PC-3 (cell line): ENCODE results near the gene MARCHF11. TPM values are rescaled to one million over a fixed set of nuclear protein-coding genes. Genes with fewer than 3 reads are reported as not detected.

Experiments used
- ATAC-seq: fragments of 200-7000 bp; cut with Tn5 transposase; 2 replicates; pipeline ENCODE4 v1.9.1; 2020; ENCODE audit warnings: mild to moderate bottlenecking, moderate library complexity
- BruUV-seq: library from RNA; stranded (reverse); fragments of 400-500 nt; replicated peaks from 2 replicates; lab custom pipeline; 2021; lab: Mats Ljungman, UMichigan
- CTCF ChIA-PET: fragments of 300-600 bp; sonication (Branson Sonifier 250); formaldehyde crosslinking; loops from one replicate; lab custom pipeline; 2022; ENCODE audit warnings: antibody characterized with exemption; lab: Charles Lee
- POLR2A ChIA-PET: fragments of 300-600 bp; sonication (Branson Sonifier 250); formaldehyde crosslinking; loops from one replicate; lab custom pipeline; 2022; ENCODE audit warnings: antibody characterized with exemption; ENCODE audit not compliant: unreplicated experiment; lab: Charles Lee
- DNase-seq: peaks from one replicate; pipeline ENCODE4 v3.0.0-alpha.2; 2015
- H2AFZ ChIP-seq: fragments of 300-600 bp; sonication (generic); 2 replicates; pipeline ENCODE4 v1.6.0; 2016; ENCODE audit warnings: antibody characterized with exemption, low read length
- H3F3A ChIP-seq: fragments of 300-600 bp; sonication (generic); one replicate; pipeline ENCODE4 v1.6.0; 2017; ENCODE audit warnings: antibody characterized with exemption, low read length, control low read depth, mild to moderate bottlenecking; ENCODE audit not compliant: unreplicated experiment
- H3K27ac ChIP-seq: fragments of 300-600 bp; sonication (generic); 2 replicates; pipeline ENCODE4 v1.5.1; 2016; ENCODE audit warnings: mild to moderate bottlenecking, low read length
- H3K27me3 ChIP-seq: fragments of 300-600 bp; sonication (generic); 2 replicates; pipeline ENCODE4 v1.6.1; 2016; ENCODE audit warnings: low read length, mixed read lengths
- H3K36me3 ChIP-seq: fragments of 300-600 bp; sonication (generic); 2 replicates; pipeline ENCODE4 v1.6.1; 2016; ENCODE audit warnings: low read depth, mixed run types, low read length, mixed read lengths
- H3K4me1 ChIP-seq: fragments of 300-600 bp; sonication (generic); 2 replicates; pipeline ENCODE4 v1.5.1; 2016; ENCODE audit warnings: low read length; ENCODE audit not compliant: insufficient read depth
- H3K4me2 ChIP-seq: fragments of 300-600 bp; sonication (generic); 2 replicates; pipeline ENCODE4 v1.6.0; 2016; ENCODE audit warnings: low read length
- H3K4me3 ChIP-seq: fragments of 300-600 bp; sonication (generic); 2 replicates; pipeline ENCODE4 v1.5.1; 2016; ENCODE audit warnings: mild to moderate bottlenecking, low read length, mixed read lengths
- H3K79me2 ChIP-seq: fragments of 300-600 bp; sonication (generic); 2 replicates; pipeline ENCODE4 v1.6.1; 2017; ENCODE audit warnings: low read length, mixed read lengths
- H3K9ac ChIP-seq: fragments of 300-600 bp; sonication (generic); 2 replicates; pipeline ENCODE4 v1.6.0; 2016; ENCODE audit warnings: mild to moderate bottlenecking, low read length
- H3K9me2 ChIP-seq: fragments of 300-600 bp; sonication (generic); replicated peaks from 2 replicates; pipeline ENCODE4 v1.6.1; 2016; ENCODE audit warnings: mixed run types, low read length, mixed read lengths
- H3K9me3 ChIP-seq: fragments of 300-600 bp; sonication (generic); 2 replicates; pipeline ENCODE4 v1.6.1; 2016; ENCODE audit warnings: low read length, mixed read lengths
- H4K20me1 ChIP-seq: fragments of 300-600 bp; sonication (generic); 2 replicates; pipeline ENCODE4 v1.6.1; 2016; ENCODE audit warnings: low read length, mixed read lengths
- EZH2 ChIP-seq: fragments of 300-600 bp; sonication (generic); IDR thresholded peaks from one replicate; pipeline ENCODE4 v1.6.1; 2017; ENCODE audit warnings: antibody characterized with exemption, mild to moderate bottlenecking, low read length; ENCODE audit not compliant: unreplicated experiment
- EZH2phosphoT487 ChIP-seq: fragments of 300-600 bp; sonication (generic); IDR thresholded peaks from 2 replicates; pipeline ENCODE4 v1.6.1; 2018; ENCODE audit warnings: mild to moderate bottlenecking, antibody characterized with exemption, low read length, borderline replicate concordance
- intact Hi-C: fragments of 100-400 bp; cut with micrococcal nuclease; formaldehyde crosslinking; loops from 2 replicates; pipeline ENCODE4 v1.9.0; 2023
- total RNA-seq: library from RNA; depleted of rRNA; stranded (reverse); fragments of >200 nt; gene quantifications from 2 replicates; pipeline ENCODE4 v1.2.3, GENCODE V29; 2014
- TF ChIP-seq, protein P1 (sequence below): fragments of 300-600 bp; sonication (generic); conservative IDR thresholded peaks from 2 replicates; pipeline ENCODE4 v1.5.1; 2017; ENCODE audit warnings: antibody characterized with exemption, low read depth, mild to moderate bottlenecking, low read length

MARCHF11 gene
- total RNA-seq, 1 experiment from 2014 or later, result not detected

DNA sequence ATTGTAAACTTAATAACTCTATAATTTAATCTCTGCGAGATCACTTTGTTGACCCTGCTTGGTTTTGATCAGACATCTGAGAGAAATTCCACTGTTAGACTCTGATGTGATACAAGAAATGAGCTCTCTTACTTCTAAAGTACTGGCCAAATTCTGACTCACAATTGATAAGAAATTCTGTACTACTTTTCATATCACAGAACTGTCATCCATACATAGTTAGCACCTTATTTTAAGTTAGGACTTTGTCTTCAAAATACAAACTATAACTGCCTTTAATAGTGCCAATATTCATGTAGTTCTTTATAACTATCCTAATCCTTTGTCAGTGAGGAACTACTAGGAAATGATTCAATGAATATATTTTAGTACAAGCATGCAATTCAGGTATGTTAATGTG is 23.4 kb downstream of the MARCHF11 start:
- DNase-seq, result no peak
- no peaks in the 10 kb centered on the region for H3K9me2 ChIP-seq
- POLR2A ChIA-PET, result no interaction called here
- no peaks in the 10 kb centered on the region for H4K20me1 ChIP-seq
- no peak for ATAC-seq
- H3K4me1 ChIP-seq, result no peaks in the 10 kb centered on the region
- H3K27ac ChIP-seq, result no peak overlapping the region
- no TSS peak for BruUV-seq
- TF ChIP-seq EZH2phosphoT487, result no peak
- no peak overlapping the region for H3K9ac ChIP-seq
- CTCF ChIA-PET, result no interaction called here
- no peaks in the 10 kb centered on the region for H3K36me3 ChIP-seq
- H3K79me2 ChIP-seq, result no peaks in the 10 kb centered on the region
- H3K9me3 ChIP-seq, result 0 out of 2 replicates have a peak, but pooled peaks cover 4% of the 10 kb centered on the region
- H3F3A ChIP-seq, result no peaks in the 10 kb centered on the region
- H2AFZ ChIP-seq, result no peak overlapping the region
- no peaks in the 10 kb centered on the region for H3K27me3 ChIP-seq
- no peak overlapping the region for H3K4me3 ChIP-seq
- intact Hi-C loops, result no loop called here
- H3K4me2 ChIP-seq, result no peak overlapping the region

DNA sequence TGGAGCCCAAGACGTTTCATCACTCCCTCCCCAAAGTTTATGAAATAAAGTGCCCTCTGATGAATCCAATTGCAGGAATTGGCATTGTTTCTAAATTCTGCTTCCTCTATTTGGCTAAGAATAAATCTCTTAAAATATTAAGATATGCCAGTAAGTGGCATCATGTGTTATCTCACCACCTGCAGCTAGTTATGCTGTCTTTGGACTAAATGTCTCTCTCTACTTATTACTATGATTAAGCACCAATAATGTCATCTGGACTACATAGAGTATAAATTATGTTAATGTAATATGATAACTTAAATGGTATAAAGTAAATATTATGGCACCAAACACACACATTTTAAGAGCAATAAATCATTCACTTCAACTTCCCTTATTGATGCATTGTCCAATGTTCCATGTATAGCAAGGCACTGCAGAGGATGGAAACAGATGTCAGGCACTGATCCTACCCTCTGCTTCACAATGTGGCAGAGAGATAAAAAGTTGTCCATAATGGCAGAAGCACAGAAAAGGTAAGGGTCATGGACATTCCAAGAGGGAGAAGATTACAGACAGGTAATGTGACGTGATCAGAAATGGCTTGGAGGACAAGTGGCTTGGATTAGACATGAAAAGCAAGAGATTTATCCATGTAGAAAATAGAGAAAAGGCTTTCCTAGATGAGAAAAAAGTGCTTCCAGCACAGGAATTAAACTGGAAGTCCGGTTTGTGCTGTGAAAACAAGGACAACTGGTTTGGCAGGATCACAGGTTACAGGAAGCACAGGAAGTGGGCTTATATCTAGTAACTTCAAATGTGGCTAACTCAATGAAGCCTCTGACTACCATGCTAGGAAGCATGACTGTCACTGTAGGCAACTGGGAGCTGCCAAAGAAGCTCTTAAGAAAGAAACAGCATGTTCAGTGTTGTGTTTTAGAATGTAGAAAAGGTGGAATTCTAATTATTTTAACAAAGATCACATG is 26.7 kb downstream of the MARCHF11 start:
- H4K20me1 ChIP-seq, result no peaks in the 10 kb centered on the region
- TF ChIP-seq EZH2phosphoT487 (no peak), EZH2 (no peak)
- TF ChIP-seq, protein P1, sequence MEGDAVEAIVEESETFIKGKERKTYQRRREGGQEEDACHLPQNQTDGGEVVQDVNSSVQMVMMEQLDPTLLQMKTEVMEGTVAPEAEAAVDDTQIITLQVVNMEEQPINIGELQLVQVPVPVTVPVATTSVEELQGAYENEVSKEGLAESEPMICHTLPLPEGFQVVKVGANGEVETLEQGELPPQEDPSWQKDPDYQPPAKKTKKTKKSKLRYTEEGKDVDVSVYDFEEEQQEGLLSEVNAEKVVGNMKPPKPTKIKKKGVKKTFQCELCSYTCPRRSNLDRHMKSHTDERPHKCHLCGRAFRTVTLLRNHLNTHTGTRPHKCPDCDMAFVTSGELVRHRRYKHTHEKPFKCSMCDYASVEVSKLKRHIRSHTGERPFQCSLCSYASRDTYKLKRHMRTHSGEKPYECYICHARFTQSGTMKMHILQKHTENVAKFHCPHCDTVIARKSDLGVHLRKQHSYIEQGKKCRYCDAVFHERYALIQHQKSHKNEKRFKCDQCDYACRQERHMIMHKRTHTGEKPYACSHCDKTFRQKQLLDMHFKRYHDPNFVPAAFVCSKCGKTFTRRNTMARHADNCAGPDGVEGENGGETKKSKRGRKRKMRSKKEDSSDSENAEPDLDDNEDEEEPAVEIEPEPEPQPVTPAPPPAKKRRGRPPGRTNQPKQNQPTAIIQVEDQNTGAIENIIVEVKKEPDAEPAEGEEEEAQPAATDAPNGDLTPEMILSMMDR, result no peak
- ChIA-PET POLR2A (no interaction called here), CTCF (no interaction called here)
- BruUV-seq, result no TSS peak
- no peaks in the 10 kb centered on the region for H3K79me2 ChIP-seq
- 0 out of 2 replicates have a peak, but pooled peaks cover 2% of the 10 kb centered on the region for H3K9me3 ChIP-seq
- peak; percentile 54 for DNase-seq
- no peak overlapping the region for H3K9ac ChIP-seq
- H3F3A ChIP-seq, result no peaks in the 10 kb centered on the region
- H3K4me2 ChIP-seq, result no peak overlapping the region
- no peaks in the 10 kb centered on the region for H3K9me2 ChIP-seq
- no peak overlapping the region for H2AFZ ChIP-seq
- no peaks in the 10 kb centered on the region for H3K36me3 ChIP-seq
- intact Hi-C loops, result no loop called here
- no peak overlapping the region for H3K4me3 ChIP-seq
- H3K27ac ChIP-seq, result no peak overlapping the region
- no peaks in the 10 kb centered on the region for H3K27me3 ChIP-seq
- no peaks in the 10 kb centered on the region for H3K4me1 ChIP-seq
- ATAC-seq, result no peak

DNA sequence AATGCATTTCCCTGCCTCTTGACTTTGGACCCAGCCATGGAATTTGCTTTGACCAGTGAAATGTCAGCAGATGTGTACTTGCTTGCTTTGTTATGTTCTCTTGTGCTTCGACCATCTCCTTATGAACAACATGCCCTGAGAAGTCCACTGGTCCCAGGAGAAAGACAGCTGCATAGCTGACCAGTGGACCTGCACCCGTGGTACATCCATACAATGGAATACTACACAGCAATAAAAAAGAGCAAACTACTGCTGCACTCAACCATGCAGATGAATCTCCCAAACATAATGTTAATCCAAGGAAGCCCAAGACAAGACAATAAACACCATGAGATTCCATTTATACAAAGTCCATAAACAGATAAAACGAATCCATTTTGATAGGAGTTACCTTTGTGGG is 30.0 kb downstream of the MARCHF11 start:
- no peak overlapping the region for H3K9ac ChIP-seq
- H3K4me1 ChIP-seq, result no peaks in the 10 kb centered on the region
- H3K27me3 ChIP-seq, result no peaks in the 10 kb centered on the region
- BruUV-seq, result no TSS peak
- DNase-seq, result no peak
- H4K20me1 ChIP-seq, result no peaks in the 10 kb centered on the region
- no peak overlapping the region for H2AFZ ChIP-seq
- H3K4me2 ChIP-seq, result no peak overlapping the region
- no peak overlapping the region for H3K27ac ChIP-seq
- TF ChIP-seq EZH2, result no peak
- TF ChIP-seq, protein P1, result no peak
- TF ChIP-seq EZH2phosphoT487, result no peak
- H3F3A ChIP-seq, result no peaks in the 10 kb centered on the region
- H3K9me3 ChIP-seq, result 0 out of 2 replicates have a peak, but pooled peaks cover 2% of the 10 kb centered on the region
- no peak overlapping the region for H3K4me3 ChIP-seq
- ATAC-seq, result no peak
- ChIA-PET CTCF (no interaction called here), POLR2A (no interaction called here)
- H3K79me2 ChIP-seq, result no peaks in the 10 kb centered on the region
- H3K36me3 ChIP-seq, result no peaks in the 10 kb centered on the region
- intact Hi-C loops, result no loop called here
- no peaks in the 10 kb centered on the region for H3K9me2 ChIP-seq
